Vagina (tissue), 2 donors: ENCODE measurements around the gene DNAH7. TPM values are rescaled to one million over a fixed set of nuclear protein-coding genes. Genes with fewer than 3 reads are reported as not detected.

Experiments used
- DNase-seq, 2 donors: peaks; one replicate each; pipeline ENCODE4 v3.0.0-alpha.2; 2017; ENCODE audit errors: extremely low spot score in 2 of 2
- H3K27ac ChIP-seq: fragments of 200-600 bp; sonication (generic); one replicate; pipeline ENCODE4 v1.5.1; 2019
- H3K27me3 ChIP-seq: fragments of 200-600 bp; sonication (generic); one replicate; pipeline ENCODE4 v1.5.1; 2019
- H3K36me3 ChIP-seq, 2 donors: fragments of 200-600 bp; sonication (generic); one replicate each; pipeline ENCODE4 v1.5.1; 2017 to 2019
- H3K4me1 ChIP-seq: fragments of 200-600 bp; sonication (generic); one replicate; pipeline ENCODE4 v1.5.1; 2019
- H3K4me3 ChIP-seq, 2 donors: fragments of 200-600 bp; sonication (generic); 1 replicate in 1 of 2; 2 replicates in 1 of 2; pipeline ENCODE4 v1.5.1; 2016 to 2019
- H3K9me3 ChIP-seq: fragments of 200-600 bp; sonication (generic); one replicate; pipeline ENCODE4 v1.5.1; 2019
- CTCF ChIP-seq, 3 experiments: fragments of 450-650 bp in 2 of 3; fragments of 200-600 bp in 1 of 3; sonication (generic) in 1 of 3; IDR thresholded peaks; one replicate each; pipeline ENCODE4 v1.5.1; 2017 to 2019; ENCODE audit warnings: antibody characterized with exemption in 3 of 3, mild to moderate bottlenecking in 2 of 3, moderate library complexity in 2 of 3
- POLR2A ChIP-seq, 2 donors: fragments of 450-650 bp; IDR thresholded peaks; one replicate each; pipeline ENCODE4 v1.6.1; 2017; ENCODE audit warnings: antibody characterized with exemption in 2 of 2, mild to moderate bottlenecking in 2 of 2, moderate library complexity in 2 of 2
- POLR2AphosphoS5 ChIP-seq, 2 donors: sonication (generic); formaldehyde crosslinking; IDR thresholded peaks; one replicate each; pipeline ENCODE4 v1.9.0; 2017; ENCODE audit warnings: antibody characterized with exemption in 2 of 2, mild to moderate bottlenecking in 2 of 2, low read depth in 1 of 2; ENCODE audit not compliant: insufficient read depth in 1 of 2
- intact Hi-C: fragments of 100-400 bp; cut with DNase I; formaldehyde crosslinking; loops from one replicate; pipeline ENCODE4 v1.15.1; 2023
- total RNA-seq: library from RNA; depleted of rRNA; stranded (reverse); fragments of >200 nt; gene quantifications from one replicate; pipeline ENCODE4 v1.2.3, GENCODE V29; 2016

Gene DNAH7
- total RNA-seq, 1 donor from 2014 or later = 0.49 TPM

GRCh38 chr2:195722075-195722474 lies 346.6 kb downstream of the DNAH7 start:
- TF ChIP-seq POLR2A (IDR thresholded peaks at IDR 0.05) = no peak
- TF ChIP-seq CTCF (IDR thresholded peaks at IDR 0.05) = no peak
- TF ChIP-seq POLR2AphosphoS5 (IDR thresholded peaks at IDR 0.05; ENCODE audit: insufficient read depth in 1 of 2, low read depth in 1 of 2) = no peak
- intact Hi-C loops = no loop called here
- DNase-seq = no peak
- Histone ChIP-seq H3K27me3 (no peaks in the 10 kb centered on the region), H3K4me3 (no peak overlapping the region), H3K36me3 (peaks cover 0 to 13% of the 10 kb centered on the region in 2 donors), H3K27ac (no peak overlapping the region), H3K4me1 (no peaks in the 10 kb centered on the region), H3K9me3 (no peaks in the 10 kb centered on the region)

GRCh38 chr2:195721042-195721441 lies 347.6 kb downstream of the DNAH7 start:
- Histone ChIP-seq H3K27ac (no peak overlapping the region), H3K36me3 (peaks cover 0 to 17% of the 10 kb centered on the region in 2 donors), H3K4me3 (no peak overlapping the region), H3K27me3 (no peaks in the 10 kb centered on the region), H3K4me1 (no peaks in the 10 kb centered on the region), H3K9me3 (no peaks in the 10 kb centered on the region)
- DNase-seq = no peak
- TF ChIP-seq POLR2A (IDR thresholded peaks at IDR 0.05) = no peak
- no peak for TF ChIP-seq CTCF (IDR thresholded peaks at IDR 0.05)
- TF ChIP-seq POLR2AphosphoS5 (IDR thresholded peaks at IDR 0.05; ENCODE audit: insufficient read depth in 1 of 2, low read depth in 1 of 2) = no peak
- intact Hi-C loops = no loop called here

- DNase-seq = no peak
- intact Hi-C loops = no loop called here
- TF ChIP-seq CTCF (IDR thresholded peaks at IDR 0.05) = no peak
- no peak for TF ChIP-seq POLR2A (IDR thresholded peaks at IDR 0.05)
- TF ChIP-seq POLR2AphosphoS5 (IDR thresholded peaks at IDR 0.05; ENCODE audit: insufficient read depth in 1 of 2, low read depth in 1 of 2) = no peak
- no peak overlapping the region for H3K27ac ChIP-seq
- no peaks in the 10 kb centered on the region for H3K27me3 ChIP-seq
- no peak overlapping the region for H3K4me3 ChIP-seq
- H3K9me3 ChIP-seq = no peaks in the 10 kb centered on the region
- H3K4me1 ChIP-seq = no peaks in the 10 kb centered on the region
- H3K36me3 ChIP-seq = peaks cover 0 to 36% of the 10 kb centered on the region in 2 donors
Observed at GRCh38 chr2:195716466-195716865, 352.2 kb downstream of the DNAH7 start.

GRCh38 chr2:195711478-195711877 lies 357.2 kb downstream of the DNAH7 start:
- Histone ChIP-seq H3K4me3 (no peak overlapping the region), H3K9me3 (no peaks in the 10 kb centered on the region), H3K27ac (no peak overlapping the region), H3K36me3 (peaks cover 0 to 19% of the 10 kb centered on the region in 2 donors), H3K4me1 (no peaks in the 10 kb centered on the region), H3K27me3 (no peaks in the 10 kb centered on the region)
- intact Hi-C loops = no loop called here
- no peak for DNase-seq
- TF ChIP-seq POLR2AphosphoS5 (IDR thresholded peaks at IDR 0.05; ENCODE audit: insufficient read depth in 1 of 2, low read depth in 1 of 2) (no peak), CTCF (IDR thresholded peaks at IDR 0.05) (no peak), POLR2A (IDR thresholded peaks at IDR 0.05) (no peak)

GRCh38 chr2:195709901-195710806 lies 358.5 kb downstream of the DNAH7 start:
- H3K4me3 ChIP-seq = no peak overlapping the region
- intact Hi-C loops = no loop called here
- no peaks in the 10 kb centered on the region for H3K27me3 ChIP-seq
- H3K27ac ChIP-seq = no peak overlapping the region
- no peaks in the 10 kb centered on the region for H3K9me3 ChIP-seq
- no peak for DNase-seq
- H3K36me3 ChIP-seq = peaks cover 0 to 19% of the 10 kb centered on the region in 2 donors
- no peaks in the 10 kb centered on the region for H3K4me1 ChIP-seq
- no peak for TF ChIP-seq CTCF (IDR thresholded peaks at IDR 0.05)
- no peak for TF ChIP-seq POLR2AphosphoS5 (IDR thresholded peaks at IDR 0.05; ENCODE audit: insufficient read depth in 1 of 2, low read depth in 1 of 2)
- TF ChIP-seq POLR2A (IDR thresholded peaks at IDR 0.05) = no peak
